HG02870 (cell line): Measurements from ENCODE around the gene CDK13.
"Not testable (repeated sequence)": the region's sequence is repeated elsewhere in the genome, so short reads cannot be mapped to it uniquely, and the experiment has no call there.

Experiments used
- ATAC-seq: cut with Tn5 transposase; IDR thresholded peaks from one replicate; pipeline ENCODE4 v1.9.1; 2021; ENCODE audit warnings: mild to moderate bottlenecking, moderate library complexity; ENCODE audit not compliant: unreplicated experiment

CDK13 gene

GRCh38 chr7:39949971-39950472, at the start of gene CDK13:
Gene CDK13, plus strand, starts transcription at chr7:39950256. Its CDS starts 386 bp downstream, at chr7:39950642.
- peak; percentile 41 for ATAC-seq

GRCh38 chr7:39904077-39904486, 46.0 kb upstream of the CDK13 start:
- ATAC-seq = no peak

GRCh38 chr7:39908141-39908540, 41.9 kb upstream of the CDK13 start:
- ATAC-seq = no peak

- ATAC-seq = no peak
Measured at GRCh38 chr7:39908973-39909372, 41.1 kb upstream of the CDK13 start.

GRCh38 chr7:39909526-39909925, 40.5 kb upstream of the CDK13 start:
- no peak for ATAC-seq

- no peak for ATAC-seq
Measured at GRCh38 chr7:39910108-39910869, 39.8 kb upstream of the CDK13 start.

GRCh38 chr7:39911167-39911566, 38.9 kb upstream of the CDK13 start:
- ATAC-seq = no peak

GRCh38 chr7:39915847-39916246, 34.2 kb upstream of the CDK13 start:
- not testable (repeated sequence) for ATAC-seq

- no peak for ATAC-seq
Measured at GRCh38 chr7:39919646-39920045, 30.4 kb upstream of the CDK13 start.

GRCh38 chr7:39921506-39922175, 28.4 kb upstream of the CDK13 start:
- no peak for ATAC-seq

GRCh38 chr7:39922580-39922979, 27.5 kb upstream of the CDK13 start:
- ATAC-seq = no peak

- ATAC-seq = no peak
Measured at GRCh38 chr7:39923091-39923490, 27.0 kb upstream of the CDK13 start.

- no peak for ATAC-seq
Measured at GRCh38 chr7:39924122-39924521, 25.9 kb upstream of the CDK13 start.

GRCh38 chr7:39926111-39926510, 23.9 kb upstream of the CDK13 start:
- no peak for ATAC-seq

- ATAC-seq = no peak
Measured at GRCh38 chr7:39927018-39927417, 23.0 kb upstream of the CDK13 start.

- ATAC-seq = no peak
Measured at GRCh38 chr7:39934132-39934531, 15.9 kb upstream of the CDK13 start.

GRCh38 chr7:39936761-39937160, 13.3 kb upstream of the CDK13 start:
- ATAC-seq = no peak

GRCh38 chr7:39937366-39938153, 12.5 kb upstream of the CDK13 start:
- no peak for ATAC-seq

- no peak for ATAC-seq
Measured at GRCh38 chr7:39942883-39943282, 7.2 kb upstream of the CDK13 start.

GRCh38 chr7:39946693-39947092, 3.4 kb upstream of the CDK13 start:
- ATAC-seq = no peak

GRCh38 chr7:39948375-39948955, 1.6 kb upstream of the CDK13 start:
- no peak for ATAC-seq
